ENCODE results near the gene LUC7L3. TPM values are rescaled to one million over a fixed set of nuclear protein-coding genes. Genes with fewer than 3 reads are reported as not detected.

Gene LUC7L3
- total RNA-seq, 1 experiment from 2014 or later, result 184 TPM

DNA sequence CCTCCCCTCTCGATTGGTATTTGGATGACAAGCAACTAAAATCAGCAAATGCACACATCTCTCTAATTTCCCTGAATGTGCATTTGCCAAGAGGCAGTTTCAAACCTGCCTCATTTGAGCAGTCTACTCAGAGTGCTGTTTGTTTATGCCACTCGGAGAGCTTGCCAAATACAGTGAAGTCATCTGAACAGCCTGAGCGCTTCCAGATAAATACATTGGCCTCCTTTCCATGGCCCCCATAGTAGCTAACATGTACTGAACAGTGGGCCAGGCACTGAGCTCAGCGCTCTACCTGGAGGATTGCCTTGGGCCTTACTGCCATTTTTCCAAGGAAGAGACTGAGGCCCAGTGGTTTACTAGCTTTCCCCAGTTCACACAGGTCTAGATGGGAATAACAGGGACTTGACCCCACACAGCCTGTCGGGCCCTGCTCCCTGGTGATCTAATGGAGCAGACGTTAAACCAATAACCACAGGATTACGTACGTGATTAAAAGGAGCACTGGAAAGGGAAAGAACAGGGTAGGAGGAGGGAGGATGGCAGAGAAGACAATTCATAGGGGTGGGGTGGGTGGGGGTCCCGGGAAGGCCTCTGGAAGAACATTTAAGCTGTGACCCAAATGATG lies 66.7 kb downstream of the LUC7L3 start:
- no peak overlapping the region for H3K9ac ChIP-seq (ENCODE audit: low read length)
- H3K79me2 ChIP-seq (ENCODE audit: insufficient read depth, low read length), result no peaks in the 10 kb centered on the region
- H3K4me1 ChIP-seq (ENCODE audit: control insufficient read depth in 1 of 2, insufficient read depth in 2 of 2, low read length in 2 of 2), result peaks cover 0 to 9% of the 10 kb centered on the region in 2 experiments; a peak in 2 of 4 replicates
- intact Hi-C loops (cut with micrococcal nuclease), result no loop called here
- ChIA-PET CTCF (interaction anchor here (5.6 kb wide), 1 partner anchor 56 kb away, joined by 127 read pairs; no protein-coding TSS in a partner anchor), POLR2A (interaction anchor here (0.6 to 1.6 kb wide), 2 partner anchors 25 to 56 kb away, joined by 3 to 5 read pairs; no protein-coding TSS in a partner anchor), RAD21 (ENCODE audit: low non-redundant PET in 1 of 2, low total read pairs in 2 of 2, uncharacterized antibody in 2 of 2, unreplicated experiment in 2 of 2) (interaction anchor here (0.6 kb wide), 2 partner anchors 159 to 353 kb away, joined by 3 read pairs; no protein-coding TSS in a partner anchor)
- no peaks in the 10 kb centered on the region for H3K9me3 ChIP-seq (ENCODE audit: control insufficient read depth in 1 of 2, insufficient read depth in 1 of 2, low read depth in 1 of 2, low read length in 2 of 2)
- H3K4me3 ChIP-seq (replicated peaks in 1 of 2; ENCODE audit: low read depth in 1 of 2, low read length in 2 of 2), result no peak overlapping the region
- TF ChIP-seq SRF (IDR thresholded peaks at IDR 0.05; ENCODE audit: low read depth), result no peak
- no peak for TF ChIP-seq EZH2phosphoT487 (IDR thresholded peaks at IDR 0.05; ENCODE audit: borderline replicate concordance)
- TF ChIP-seq, protein P1, sequence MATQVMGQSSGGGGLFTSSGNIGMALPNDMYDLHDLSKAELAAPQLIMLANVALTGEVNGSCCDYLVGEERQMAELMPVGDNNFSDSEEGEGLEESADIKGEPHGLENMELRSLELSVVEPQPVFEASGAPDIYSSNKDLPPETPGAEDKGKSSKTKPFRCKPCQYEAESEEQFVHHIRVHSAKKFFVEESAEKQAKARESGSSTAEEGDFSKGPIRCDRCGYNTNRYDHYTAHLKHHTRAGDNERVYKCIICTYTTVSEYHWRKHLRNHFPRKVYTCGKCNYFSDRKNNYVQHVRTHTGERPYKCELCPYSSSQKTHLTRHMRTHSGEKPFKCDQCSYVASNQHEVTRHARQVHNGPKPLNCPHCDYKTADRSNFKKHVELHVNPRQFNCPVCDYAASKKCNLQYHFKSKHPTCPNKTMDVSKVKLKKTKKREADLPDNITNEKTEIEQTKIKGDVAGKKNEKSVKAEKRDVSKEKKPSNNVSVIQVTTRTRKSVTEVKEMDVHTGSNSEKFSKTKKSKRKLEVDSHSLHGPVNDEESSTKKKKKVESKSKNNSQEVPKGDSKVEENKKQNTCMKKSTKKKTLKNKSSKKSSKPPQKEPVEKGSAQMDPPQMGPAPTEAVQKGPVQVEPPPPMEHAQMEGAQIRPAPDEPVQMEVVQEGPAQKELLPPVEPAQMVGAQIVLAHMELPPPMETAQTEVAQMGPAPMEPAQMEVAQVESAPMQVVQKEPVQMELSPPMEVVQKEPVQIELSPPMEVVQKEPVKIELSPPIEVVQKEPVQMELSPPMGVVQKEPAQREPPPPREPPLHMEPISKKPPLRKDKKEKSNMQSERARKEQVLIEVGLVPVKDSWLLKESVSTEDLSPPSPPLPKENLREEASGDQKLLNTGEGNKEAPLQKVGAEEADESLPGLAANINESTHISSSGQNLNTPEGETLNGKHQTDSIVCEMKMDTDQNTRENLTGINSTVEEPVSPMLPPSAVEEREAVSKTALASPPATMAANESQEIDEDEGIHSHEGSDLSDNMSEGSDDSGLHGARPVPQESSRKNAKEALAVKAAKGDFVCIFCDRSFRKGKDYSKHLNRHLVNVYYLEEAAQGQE (IDR thresholded peaks at IDR 0.05; ENCODE audit: low read depth), result no peak
- no peak for TF ChIP-seq EZH2 (IDR thresholded peaks at IDR 0.05)
- TF ChIP-seq ZFX (IDR thresholded peaks at IDR 0.05), result no peak
- TF ChIP-seq FOSL1 (IDR thresholded peaks at IDR 0.05; ENCODE audit: low read depth), result no peak
- TF ChIP-seq, protein P2, sequence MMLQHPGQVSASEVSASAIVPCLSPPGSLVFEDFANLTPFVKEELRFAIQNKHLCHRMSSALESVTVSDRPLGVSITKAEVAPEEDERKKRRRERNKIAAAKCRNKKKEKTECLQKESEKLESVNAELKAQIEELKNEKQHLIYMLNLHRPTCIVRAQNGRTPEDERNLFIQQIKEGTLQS (IDR thresholded peaks at IDR 0.05), result no peak
- TF ChIP-seq ELF1 (IDR thresholded peaks at IDR 0.05; ENCODE audit: borderline replicate concordance, low read depth), result no peak
- no peak for TF ChIP-seq SIN3A (IDR thresholded peaks at IDR 0.05; ENCODE audit: low read depth)
- no peak for TF ChIP-seq ZNF274 (IDR thresholded peaks at IDR 0.05; ENCODE audit: low read depth, low read length)
- no peak for DNase-seq (ENCODE audit: low read depth, low spot score)
- H3K27me3 ChIP-seq (ENCODE audit: insufficient read depth, low read length), result no peaks in the 10 kb centered on the region
- H3K27ac ChIP-seq (ENCODE audit: low read depth, low read length), result no peak overlapping the region
- no TSS peak for BruUV-seq (replicated peaks)
- no peaks in the 10 kb centered on the region for H3K9me2 ChIP-seq (ENCODE audit: insufficient read depth)
- no peaks in the 10 kb centered on the region for H3K36me3 ChIP-seq (ENCODE audit: control insufficient read depth in 1 of 2, insufficient read depth in 2 of 2, low read length in 2 of 2)
- ATAC-seq, result no peak
- H2AFZ ChIP-seq (ENCODE audit: low read depth, low read length, poor library complexity, severe bottlenecking), result no peak overlapping the region
- no peak overlapping the region for H3K4me2 ChIP-seq (ENCODE audit: low read length)
- no peaks in the 10 kb centered on the region for H4K20me1 ChIP-seq (ENCODE audit: insufficient read depth)
